ENCODE measurements around the gene EIPR1.
A peak's percentile ranks its signal among the peaks of the same experiment; 100 is the strongest.

The EIPR1 gene

DNA sequence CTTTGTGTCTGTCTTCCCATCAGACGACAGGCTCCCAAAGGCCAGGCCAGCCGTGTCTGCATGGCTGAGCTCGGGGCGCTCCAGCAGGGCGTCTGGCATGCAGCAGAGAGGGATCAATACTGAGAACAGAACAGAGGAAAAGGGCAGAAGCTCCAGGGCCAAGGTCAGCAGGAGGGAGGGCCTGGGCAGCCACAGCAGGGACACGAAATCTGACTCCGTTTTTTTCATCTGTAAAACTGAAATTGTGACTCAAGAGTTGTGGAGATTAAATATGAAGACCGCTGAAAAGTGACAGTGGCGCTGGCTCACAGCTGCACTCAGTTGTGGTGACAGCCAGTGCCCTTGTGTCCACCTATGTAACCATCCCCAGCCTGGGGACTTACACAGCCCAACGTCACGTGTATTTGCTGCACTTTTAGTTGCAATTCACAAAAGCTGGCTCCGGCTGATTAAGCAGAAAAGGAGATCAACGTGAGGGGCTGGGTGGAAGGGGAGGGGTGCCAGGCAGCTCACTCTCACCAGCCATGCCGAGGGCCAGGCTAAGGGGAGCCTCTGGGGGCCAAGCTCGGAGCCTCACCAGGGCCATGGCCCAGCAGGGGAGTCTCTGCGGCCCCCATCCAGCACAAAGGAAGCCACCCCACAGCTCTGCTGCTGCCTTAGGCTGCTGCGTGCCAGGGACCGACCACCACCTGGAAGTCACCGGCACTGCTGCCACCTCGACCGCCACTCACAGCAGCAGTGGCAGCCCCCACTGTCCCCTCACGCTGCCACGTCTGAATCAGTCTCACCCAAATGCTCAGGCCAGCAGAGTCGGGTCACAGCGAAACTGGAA is 74.7 kb downstream of the EIPR1 start:
- peak overlapping the region; percentile 36; the same call in 1 of the 2 replicates for H3K27ac ChIP-seq
- 0 out of 2 replicates have a peak, but pooled peaks have one; percentile 4 for TF ChIP-seq CTCF (conservative IDR thresholded peaks at IDR 0.05)

DNA sequence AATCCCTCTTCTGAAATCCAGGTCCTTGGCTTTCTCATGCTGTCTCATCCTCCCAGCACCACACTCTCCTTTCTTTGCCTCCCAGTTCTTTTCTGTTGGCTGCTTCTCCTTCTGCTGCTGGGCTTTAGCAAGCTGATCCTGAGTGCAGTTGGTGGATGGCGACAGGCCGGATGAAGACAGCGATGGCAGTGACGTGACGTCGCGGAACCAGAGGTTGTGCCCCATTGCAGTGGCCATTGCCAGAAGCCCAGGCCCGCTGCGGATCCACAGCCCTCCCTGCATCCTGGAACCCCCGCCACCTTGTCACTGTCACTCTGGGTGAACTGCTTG is 75.2 kb downstream of the EIPR1 start:
- no peak for TF ChIP-seq CTCF (conservative IDR thresholded peaks at IDR 0.05)
- no peak overlapping the region for H3K27ac ChIP-seq

GRCh38 chr2:3301001-3301400 is 76.6 kb downstream of the EIPR1 start:
- no peak for TF ChIP-seq CTCF (conservative IDR thresholded peaks at IDR 0.05)
- H3K27ac ChIP-seq = no peak overlapping the region

DNA sequence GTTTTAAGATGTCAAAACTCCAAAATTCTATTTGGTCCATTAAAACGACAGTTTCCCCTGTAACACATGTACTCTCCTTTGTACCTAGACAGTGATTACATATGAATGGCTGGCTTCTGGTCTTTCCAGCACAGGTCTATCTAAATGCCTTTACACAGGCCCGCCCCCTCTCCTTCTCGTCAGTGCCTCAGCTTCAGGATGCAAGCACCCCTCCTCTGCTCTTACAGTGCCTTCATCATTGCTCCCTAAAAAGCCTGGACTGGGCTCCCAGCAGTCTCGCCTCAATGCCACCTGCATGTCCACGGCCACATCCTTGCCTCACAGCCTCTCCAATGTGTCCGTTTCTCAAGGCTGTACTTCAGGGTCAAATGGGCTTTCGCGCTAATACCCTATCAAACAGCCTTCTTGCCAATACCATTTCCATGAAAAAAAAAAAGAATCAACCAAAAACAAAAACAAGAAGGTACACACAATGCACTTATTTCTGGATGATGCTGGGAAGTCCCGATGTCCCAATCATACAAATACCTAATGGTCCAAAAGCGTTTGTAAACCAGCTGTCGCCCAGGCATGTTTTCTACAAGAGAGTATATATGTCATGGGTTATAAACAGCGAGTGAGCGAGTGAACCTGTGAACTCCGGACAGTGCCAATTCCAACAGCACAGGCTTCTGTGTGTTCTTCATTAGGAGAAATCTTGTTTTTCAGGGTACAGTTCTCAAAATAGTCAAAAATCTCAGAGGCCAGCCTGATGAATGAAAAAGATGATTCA is 77.2 kb downstream of the EIPR1 start:
- H3K27ac ChIP-seq = no peak overlapping the region
- TF ChIP-seq CTCF (conservative IDR thresholded peaks at IDR 0.05) = no peak

DNA sequence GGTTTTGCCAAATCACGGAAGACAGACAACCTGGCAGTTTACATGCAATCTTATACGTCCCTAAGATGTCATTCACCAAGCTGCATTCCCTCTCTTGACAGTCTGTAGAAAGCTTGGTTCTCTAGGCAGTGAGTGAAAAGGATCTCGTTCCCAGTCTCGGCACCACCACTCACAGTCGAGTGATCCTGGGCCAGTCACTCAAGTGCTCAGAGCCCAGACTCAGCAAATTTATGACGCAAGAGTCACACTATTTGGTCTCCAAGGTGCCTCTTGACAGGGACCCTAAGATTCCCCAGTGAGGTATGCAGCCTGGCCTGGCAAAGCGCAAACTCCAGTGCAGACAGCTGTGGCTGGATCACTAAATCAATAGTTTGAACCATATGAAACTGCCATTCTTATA is 77.9 kb downstream of the EIPR1 start:
- TF ChIP-seq CTCF (conservative IDR thresholded peaks at IDR 0.05) = no peak
- no peak overlapping the region for H3K27ac ChIP-seq

DNA sequence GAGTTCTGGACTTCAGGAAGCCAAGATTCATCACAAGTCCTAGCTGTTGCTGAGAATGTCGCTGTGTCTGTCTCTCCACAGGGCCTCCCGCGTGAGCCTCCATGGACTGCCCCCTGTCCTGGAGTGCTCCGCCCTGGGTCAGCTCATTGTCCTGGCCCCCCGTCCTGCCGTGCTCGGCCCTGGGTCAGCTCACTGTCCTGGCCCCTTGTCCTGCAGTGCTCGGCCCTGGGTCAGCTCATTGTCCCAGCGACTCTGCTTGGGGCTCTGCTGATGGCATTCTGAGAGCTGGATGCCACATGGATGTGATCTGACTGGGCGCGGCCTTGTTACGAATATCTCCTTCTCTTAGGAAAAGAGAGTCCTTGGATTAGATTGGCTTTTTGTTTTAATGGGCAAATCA is 78.5 kb downstream of the EIPR1 start:
- H3K27ac ChIP-seq = no peak overlapping the region
- no peak for TF ChIP-seq CTCF (conservative IDR thresholded peaks at IDR 0.05)

DNA sequence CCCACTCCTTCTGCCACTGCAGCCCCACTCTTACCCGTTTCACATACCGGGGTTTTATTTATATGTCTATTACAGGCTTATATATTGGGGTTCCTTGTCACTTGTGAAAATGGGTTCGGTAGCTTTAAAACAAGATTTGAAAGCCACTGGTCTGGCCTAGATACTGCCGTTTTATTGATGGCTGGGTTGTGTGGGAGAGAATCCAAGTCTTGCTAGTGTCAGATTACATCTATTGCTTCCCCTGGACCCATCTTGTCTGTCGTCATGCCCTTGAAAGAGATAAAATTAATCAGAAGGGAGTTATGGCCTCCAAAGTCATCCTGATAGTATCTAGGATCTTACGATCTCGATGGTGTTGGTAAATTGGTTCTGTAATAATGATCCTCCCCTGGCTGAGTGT is 79.4 kb downstream of the EIPR1 start:
- no peak for TF ChIP-seq CTCF (conservative IDR thresholded peaks at IDR 0.05)

More for the DNA sequence above, 79.4 kb downstream of the EIPR1 start:
- H3K27ac ChIP-seq = no peak overlapping the region
